Type B pancreatic cell (in vitro differentiated cells): Measurements from ENCODE around the gene GNB1L. TPM values are rescaled to one million over a fixed set of nuclear protein-coding genes. Genes with fewer than 3 reads are reported as not detected.

Source experiments
- DNase-seq: peaks from one replicate; pipeline ENCODE4 v3.0.0; 2021; ENCODE audit warnings: mixed read lengths; ENCODE audit not compliant: unreplicated experiment; ENCODE audit errors: extremely low spot score
- H3K27ac Mint-ChIP-seq: 2 replicates; pipeline ENCODE4 v1.8.0; 2021; ENCODE audit warnings: mild to moderate bottlenecking, mixed read lengths
- H3K27me3 Mint-ChIP-seq: 2 replicates; pipeline ENCODE4 v1.8.0; 2021; ENCODE audit warnings: mixed read lengths
- H3K36me3 Mint-ChIP-seq: 2 replicates; pipeline ENCODE4 v1.8.0; 2021; ENCODE audit warnings: mixed read lengths
- H3K4me1 Mint-ChIP-seq: one replicate; pipeline ENCODE4 v1.8.0; 2021; ENCODE audit warnings: mixed read lengths; ENCODE audit not compliant: unreplicated experiment
- H3K4me3 Mint-ChIP-seq: 2 replicates; pipeline ENCODE4 v1.8.0; 2021; ENCODE audit warnings: mild to moderate bottlenecking, mixed read lengths
- H3K9me3 Mint-ChIP-seq: 2 replicates; pipeline ENCODE4 v1.8.0; 2021; ENCODE audit warnings: mixed read lengths
- CTCF ChIP-seq: fragments of 200-600 bp; sonication (generic); conservative IDR thresholded peaks from 2 replicates; pipeline ENCODE4 v1.5.0; 2021; ENCODE audit warnings: antibody characterized with exemption, mild to moderate bottlenecking
- total RNA-seq: library from RNA; stranded (reverse); gene quantifications from 2 replicates; pipeline ENCODE4 v1.2.1, GENCODE V29; 2021; ENCODE audit warnings: low replicate concordance

GNB1L gene
- total RNA-seq, 1 donor from 2014 or later, result 7.7 TPM

- Mint-ChIP-seq H3K27ac (no peak overlapping the region), H3K4me1 (peaks cover 25% of the 10 kb centered on the region), H3K27me3 (no peaks in the 10 kb centered on the region), H3K36me3 (no peaks in the 10 kb centered on the region), H3K9me3 (no peaks in the 10 kb centered on the region), H3K4me3 (peak overlapping the region; percentile 47)
- TF ChIP-seq CTCF, result peak; percentile 38
- DNase-seq, result no peak
Measured at GRCh38 chr22:19891317-19892256, 36.9 kb upstream of the GNB1L start.

- no peaks in the 10 kb centered on the region for H3K27me3 Mint-ChIP-seq
- no peaks in the 10 kb centered on the region for H3K9me3 Mint-ChIP-seq
- H3K4me1 Mint-ChIP-seq, result peaks cover 27% of the 10 kb centered on the region
- no peak for TF ChIP-seq CTCF
- no peak overlapping the region for H3K4me3 Mint-ChIP-seq
- no peak overlapping the region for H3K27ac Mint-ChIP-seq
- no peak for DNase-seq
- H3K36me3 Mint-ChIP-seq, result no peaks in the 10 kb centered on the region
Measured at GRCh38 chr22:19890502-19891316, 36.0 kb upstream of the GNB1L start.

GRCh38 chr22:19889951-19890350 lies 35.3 kb upstream of the GNB1L start:
- no peaks in the 10 kb centered on the region for H3K9me3 Mint-ChIP-seq
- H3K27me3 Mint-ChIP-seq, result no peaks in the 10 kb centered on the region
- no peak for DNase-seq
- peaks cover 29% of the 10 kb centered on the region for H3K4me1 Mint-ChIP-seq
- no peak for TF ChIP-seq CTCF
- no peaks in the 10 kb centered on the region for H3K36me3 Mint-ChIP-seq
- H3K27ac Mint-ChIP-seq, result no peak overlapping the region
- H3K4me3 Mint-ChIP-seq, result no peak overlapping the region

GRCh38 chr22:19888131-19888746 lies 33.6 kb upstream of the GNB1L start:
- no peak for TF ChIP-seq CTCF
- no peak overlapping the region for H3K4me3 Mint-ChIP-seq
- no peak for DNase-seq
- H3K4me1 Mint-ChIP-seq, result peaks cover 29% of the 10 kb centered on the region
- no peaks in the 10 kb centered on the region for H3K27me3 Mint-ChIP-seq
- no peaks in the 10 kb centered on the region for H3K9me3 Mint-ChIP-seq
- no peaks in the 10 kb centered on the region for H3K36me3 Mint-ChIP-seq
- no peak overlapping the region for H3K27ac Mint-ChIP-seq

GRCh38 chr22:19887256-19887985 lies 32.7 kb upstream of the GNB1L start:
- Mint-ChIP-seq H3K27ac (no peak overlapping the region), H3K27me3 (no peaks in the 10 kb centered on the region), H3K9me3 (no peaks in the 10 kb centered on the region), H3K36me3 (no peaks in the 10 kb centered on the region), H3K4me3 (no peak overlapping the region), H3K4me1 (peaks cover 23% of the 10 kb centered on the region)
- no peak for TF ChIP-seq CTCF
- DNase-seq, result no peak
